HEK293 (cell line): ENCODE data around the gene IFT122.

Experiments used
- CTCF ChIP-seq: fragments of 450-650 bp; formaldehyde crosslinking; IDR thresholded peaks from 2 replicates; pipeline ENCODE4 v1.5.1; 2016; ENCODE audit warnings: missing biosample characterization, missing genetic modification characterization
- HOXC10 ChIP-seq: sonication (generic); formaldehyde crosslinking; IDR thresholded peaks from 2 replicates; pipeline ENCODE4 v1.8.1; 2023; ENCODE audit warnings: mild to moderate bottlenecking, missing genetic modification reagents
- KLF1 ChIP-seq: fragments of 450-650 bp; formaldehyde crosslinking; IDR thresholded peaks from 2 replicates; pipeline ENCODE4 v1.5.1; 2016; ENCODE audit warnings: missing biosample characterization, missing genetic modification characterization
- REST ChIP-seq: fragments of 450-650 bp; formaldehyde crosslinking; IDR thresholded peaks from 2 replicates; pipeline ENCODE4 v1.5.1; 2016; ENCODE audit warnings: missing biosample characterization, missing genetic modification characterization
- ZNF146 ChIP-seq: fragments of 450-650 bp; formaldehyde crosslinking; IDR thresholded peaks from 2 replicates; pipeline ENCODE4 v1.5.1; 2016; ENCODE audit warnings: missing biosample characterization, missing genetic modification characterization
- ZNF174 ChIP-seq: fragments of 450-650 bp; formaldehyde crosslinking; IDR thresholded peaks from 2 replicates; pipeline ENCODE4 v1.5.0; 2017; ENCODE audit warnings: missing biosample characterization, mild to moderate bottlenecking, missing genetic modification characterization
- ZNF2 ChIP-seq: fragments of 450-650 bp; formaldehyde crosslinking; IDR thresholded peaks from 2 replicates; pipeline ENCODE4 v1.5.1; 2016; ENCODE audit warnings: missing biosample characterization, missing genetic modification characterization
- ZNF266 ChIP-seq: fragments of 450-650 bp; formaldehyde crosslinking; IDR thresholded peaks from 2 replicates; pipeline ENCODE4 v1.5.1; 2016; ENCODE audit warnings: missing biosample characterization, missing genetic modification characterization, low read depth
- ZNF350 ChIP-seq: fragments of 450-650 bp; formaldehyde crosslinking; IDR thresholded peaks from 2 replicates; pipeline ENCODE4 v1.5.0; 2017; ENCODE audit warnings: missing biosample characterization, mild to moderate bottlenecking, missing genetic modification characterization
- ZNF548 ChIP-seq: fragments of 450-650 bp; formaldehyde crosslinking; IDR thresholded peaks from 2 replicates; pipeline ENCODE4 v1.5.1; 2016; ENCODE audit warnings: missing biosample characterization, missing genetic modification characterization
- ZNF555 ChIP-seq: fragments of 450-650 bp; formaldehyde crosslinking; conservative IDR thresholded peaks from 2 replicates; pipeline ENCODE4 v1.5.1; 2017; ENCODE audit warnings: missing biosample characterization, mild to moderate bottlenecking, missing genetic modification characterization, inconsistent platforms
- ZNF660 ChIP-seq: fragments of 450-650 bp; IDR thresholded peaks from 2 replicates; pipeline ENCODE4 v1.5.1; 2018; ENCODE audit warnings: missing biosample characterization, mild to moderate bottlenecking, missing genetic modification characterization
- ZNF707 ChIP-seq: fragments of 450-650 bp; formaldehyde crosslinking; IDR thresholded peaks from 2 replicates; pipeline ENCODE4 v1.5.1; 2016; ENCODE audit warnings: missing biosample characterization, missing genetic modification characterization

GRCh38 chr3:129506231-129506742, 66.3 kb downstream of the IFT122 start:
- TF ChIP-seq ZNF2 (tag by site-specific recombination) (no peak), ZNF548 (tag by site-specific recombination) (no peak), REST (tag by site-specific recombination) (no peak), ZNF660 (tag by site-specific recombination) (no peak), CTCF (tag by site-specific recombination) (no peak), ZNF266 (tag by site-specific recombination) (no peak), ZNF707 (tag by site-specific recombination) (no peak), ZNF146 (no peak), ZNF555 (tag by site-specific recombination) (no peak), ZNF174 (no peak), ZNF350 (no peak), KLF1 (tag by site-specific recombination) (no peak), HOXC10 (no peak)
